HG03571 (cell line): ENCODE data around the gene STRN4.

Source experiments
- ATAC-seq: cut with Tn5 transposase; IDR thresholded peaks from one replicate; pipeline ENCODE4 v1.9.1; 2021; ENCODE audit not compliant: unreplicated experiment

The STRN4 gene

GRCh38 chr19:46725859-46726393, 20.3 kb downstream of the STRN4 start:
- no peak for ATAC-seq

DNA sequence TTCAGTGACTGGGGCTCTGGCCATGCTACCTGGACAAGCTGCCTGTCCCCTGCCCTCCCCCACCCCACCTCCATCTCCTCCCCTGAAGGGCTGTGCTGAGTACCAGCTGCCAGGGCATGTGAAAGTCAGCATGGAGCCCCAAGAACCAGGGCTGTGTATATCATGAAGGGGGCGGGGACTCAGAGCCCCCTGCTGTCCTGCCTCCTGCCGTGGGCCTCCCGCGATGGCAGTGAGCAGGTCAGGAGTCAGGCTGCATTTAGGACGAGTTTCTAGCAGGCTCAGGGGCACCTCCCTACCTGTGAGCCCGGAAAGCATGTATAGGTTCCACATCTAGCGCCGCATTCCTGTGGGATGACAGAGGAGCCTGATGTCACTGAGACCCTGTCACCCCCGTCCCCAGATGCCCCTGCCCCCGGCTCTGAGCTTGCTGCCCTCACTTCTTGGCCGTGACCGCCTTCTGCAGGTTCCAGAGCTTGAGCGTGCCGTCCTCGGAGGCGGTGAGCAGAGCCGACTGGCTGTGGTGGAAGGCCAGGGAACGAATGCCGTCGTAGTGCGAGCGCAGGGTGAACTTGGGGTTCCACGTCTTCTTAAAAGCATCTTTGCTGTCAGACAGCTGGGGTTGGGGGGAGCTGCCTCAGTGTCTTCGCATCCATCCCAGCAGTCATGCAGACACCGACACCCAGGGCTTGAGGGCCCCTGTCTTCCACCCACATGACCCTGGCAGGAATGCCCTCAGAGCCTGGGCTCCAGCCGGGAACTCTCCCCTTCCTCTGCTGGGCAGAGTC, 21.0 kb downstream of the STRN4 start:
- no peak for ATAC-seq

- no peak for ATAC-seq
Observed at GRCh38 chr19:46724468-46724867, 21.8 kb downstream of the STRN4 start.

- ATAC-seq: no peak
Observed at GRCh38 chr19:46723471-46723870, 22.8 kb downstream of the STRN4 start.

GRCh38 chr19:46723023-46723461, 23.2 kb downstream of the STRN4 start:
- ATAC-seq: no peak

- no peak for ATAC-seq
Observed at GRCh38 chr19:46722421-46723022, 23.7 kb downstream of the STRN4 start.

DNA sequence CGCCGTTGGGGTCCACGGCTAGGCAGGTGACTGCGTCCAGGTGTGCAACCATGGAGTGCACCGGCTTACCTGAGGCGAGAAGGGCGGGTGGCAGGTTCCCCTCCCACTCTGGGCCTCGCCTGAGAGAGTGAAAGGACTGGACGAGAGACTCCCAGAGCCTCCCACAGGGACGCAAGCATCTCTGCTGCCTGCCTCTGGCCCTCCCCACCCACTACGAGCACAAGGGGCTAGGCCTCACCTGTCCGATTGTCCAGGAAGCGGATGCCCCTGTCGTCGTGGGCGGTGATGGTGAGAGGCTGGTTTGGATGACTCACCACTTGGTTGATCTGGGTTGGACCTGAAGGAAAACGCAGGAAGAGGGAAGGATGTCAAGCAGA, 24.3 kb downstream of the STRN4 start:
- no peak for ATAC-seq

- ATAC-seq: no peak
Observed at GRCh38 chr19:46721269-46722003, 24.8 kb downstream of the STRN4 start.

GRCh38 chr19:46720503-46721239, 25.6 kb downstream of the STRN4 start:
- ATAC-seq: no peak

DNA sequence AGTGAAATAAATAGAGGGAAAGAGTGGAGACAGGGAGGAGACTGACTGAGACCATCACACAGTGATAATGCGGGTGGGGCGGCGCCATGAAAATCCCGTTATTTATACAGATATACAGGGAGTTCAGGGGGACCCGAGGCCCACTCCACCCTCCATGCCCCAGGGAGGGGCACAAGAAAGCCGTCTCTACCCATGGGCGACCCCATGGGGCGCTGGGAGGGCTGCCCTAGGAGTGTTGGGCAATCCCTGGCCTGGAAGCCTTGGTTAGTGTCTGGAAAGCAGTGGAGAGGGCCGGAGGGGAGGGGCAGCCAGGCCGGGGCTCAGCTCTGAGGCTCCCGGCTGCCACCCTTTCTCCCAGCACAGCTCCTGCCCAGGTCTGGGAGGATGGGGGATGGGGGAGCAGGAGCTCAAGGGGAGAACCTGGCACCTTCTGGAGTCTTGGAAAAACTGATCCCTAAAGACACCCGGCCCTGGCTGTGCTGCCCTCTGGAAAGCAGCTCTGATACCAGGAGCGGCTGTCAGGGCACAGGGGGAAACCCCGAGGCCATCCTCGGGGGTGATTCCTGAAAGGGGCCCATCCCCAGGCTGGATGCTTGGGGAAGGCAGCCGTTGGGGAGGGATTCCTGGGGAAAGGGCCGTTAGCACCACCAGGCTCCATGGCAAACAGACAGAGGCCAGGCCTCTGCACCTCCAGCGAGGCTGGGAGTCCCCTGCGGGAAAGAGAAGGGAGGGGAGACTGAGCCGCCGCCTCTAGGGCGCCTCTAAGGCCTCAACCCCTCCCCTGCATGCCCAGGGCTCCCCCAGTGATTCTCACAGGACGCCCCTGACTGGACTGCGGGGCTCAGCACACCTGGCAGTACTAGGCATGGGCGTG, 26.4 kb downstream of the STRN4 start:
- ATAC-seq: no peak

DNA sequence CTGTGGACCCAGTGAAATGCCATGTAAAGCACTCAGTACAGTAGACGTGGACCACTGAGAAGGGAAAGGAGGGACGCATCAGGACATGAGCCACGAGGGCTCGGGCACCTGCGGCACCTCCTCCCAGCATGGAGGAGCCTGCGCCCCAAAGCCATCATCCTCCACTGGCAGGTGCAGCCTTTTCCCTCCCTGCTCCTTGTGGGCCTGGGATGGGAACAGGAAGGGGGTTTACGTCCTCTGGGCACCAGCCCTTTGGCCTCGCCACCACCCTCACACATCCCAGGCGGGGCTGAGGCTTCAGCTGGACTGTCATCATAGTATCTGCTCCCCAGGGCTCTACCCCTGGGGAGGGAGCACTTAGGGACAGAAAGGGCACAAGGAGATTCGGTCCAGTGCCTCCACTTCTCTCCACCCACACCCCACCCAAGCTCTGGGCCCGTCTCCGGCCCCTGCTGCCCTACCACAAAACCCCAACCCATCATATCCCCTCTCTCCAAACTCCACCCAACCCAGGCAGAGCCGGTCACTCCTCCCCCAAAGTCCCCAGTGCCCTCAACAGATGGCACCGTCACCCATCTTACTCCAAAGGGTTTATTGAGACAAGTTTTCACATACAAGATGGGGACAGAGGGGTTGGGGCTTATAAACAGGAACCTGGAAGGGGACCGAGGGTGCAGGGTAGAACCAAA, 27.2 kb downstream of the STRN4 start:
- peak; percentile 32 for ATAC-seq

DNA sequence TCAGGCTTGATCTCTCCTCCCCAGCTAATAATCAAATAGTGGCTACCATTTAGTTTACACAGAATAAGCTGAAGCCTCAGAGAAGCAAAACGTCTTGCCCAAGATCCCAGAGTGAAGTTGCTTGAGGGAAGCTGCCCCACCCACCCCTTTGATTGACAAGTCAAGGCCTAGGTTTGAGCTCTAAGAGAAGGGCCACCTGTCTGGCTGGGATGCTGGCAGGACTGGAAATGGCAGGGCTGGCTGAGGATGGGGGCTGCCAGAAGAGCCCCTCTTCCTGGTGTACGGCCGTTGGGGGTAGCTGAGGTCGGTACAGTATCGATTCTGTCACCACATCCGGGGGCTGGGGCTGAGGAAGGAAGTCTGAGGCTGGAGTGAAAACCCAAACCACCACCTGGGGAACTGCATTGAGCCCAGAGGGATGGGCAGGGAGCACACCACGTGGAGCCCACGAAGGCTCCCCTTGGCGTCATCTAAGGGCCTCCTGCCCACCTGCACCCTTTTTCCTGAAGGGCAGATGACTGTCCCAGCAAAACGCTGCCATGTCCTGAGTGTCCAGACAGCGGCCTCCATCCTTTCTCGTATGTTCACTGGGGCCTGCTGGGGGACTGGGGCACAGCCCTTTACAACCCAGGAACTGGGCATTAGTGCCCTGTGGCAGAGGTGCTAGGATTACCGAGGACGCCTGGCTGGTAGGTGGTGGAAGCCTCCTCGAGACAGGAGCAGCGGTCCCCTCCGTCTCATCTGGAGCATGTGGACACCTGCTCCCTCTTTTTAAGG, 27.9 kb downstream of the STRN4 start:
- ATAC-seq: no peak

- ATAC-seq: no peak
Observed at GRCh38 chr19:46717716-46718143, 28.5 kb downstream of the STRN4 start.

- no peak for ATAC-seq
Observed at GRCh38 chr19:46717034-46717715, 29.1 kb downstream of the STRN4 start, which contains the start of gene PRKD2. PRKD2 (minus strand) TSS chr19:46717114; CDS start chr19:46716370, 744 bp downstream.

DNA sequence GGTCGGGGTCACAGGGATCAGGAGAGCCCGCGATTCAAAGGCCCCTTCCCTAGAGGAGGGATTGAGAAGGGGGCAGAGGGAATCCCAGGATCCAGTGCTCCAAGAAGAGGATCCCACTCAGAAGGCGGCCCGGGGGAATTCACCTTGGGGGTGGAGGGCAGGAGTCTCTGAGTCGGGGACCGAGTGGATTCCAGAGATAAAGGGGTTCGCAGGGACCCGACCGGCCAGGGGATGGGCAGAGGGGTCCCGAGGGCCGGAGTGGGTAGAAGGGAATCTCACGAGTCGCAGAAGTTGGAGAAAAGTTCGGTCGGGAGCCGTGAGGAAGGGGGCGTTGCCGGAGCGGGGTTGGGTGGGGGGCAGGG, 29.6 kb downstream of the STRN4 start:
- no peak for ATAC-seq

GRCh38 chr19:46715975-46716671, 30.1 kb downstream of the STRN4 start:
- ATAC-seq: no peak

GRCh38 chr19:46715620-46715974, 30.7 kb downstream of the STRN4 start:
- ATAC-seq: no peak
